Brain pericyte (primary cell): ENCODE measurements around the gene NEURL4.

Experiments used
- DNase-seq: peaks from one replicate; pipeline ENCODE4 v3.0.0-alpha.2; 2012; ENCODE audit warnings: low read depth, low spot score

NEURL4 gene

DNA sequence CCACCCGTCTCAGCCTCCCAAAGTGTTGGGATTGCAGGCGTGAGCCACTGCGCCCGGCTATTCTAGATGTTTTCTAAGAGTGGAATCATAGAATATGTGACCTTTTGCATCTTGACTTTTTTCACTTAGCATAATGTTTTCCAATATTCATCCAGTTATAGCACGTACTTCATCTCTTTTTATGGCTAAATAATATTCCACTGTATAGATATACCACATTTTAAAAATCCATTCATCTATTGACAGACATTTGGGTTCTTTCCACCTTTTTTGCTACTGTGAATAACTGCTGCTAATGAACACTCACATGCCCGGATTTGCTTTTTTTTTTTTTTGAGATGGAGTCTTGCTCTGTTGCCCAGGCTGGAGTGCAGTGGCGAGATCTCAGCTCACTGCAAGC is 25.0 kb downstream of the NEURL4 start:
- DNase-seq, result no peak

DNA sequence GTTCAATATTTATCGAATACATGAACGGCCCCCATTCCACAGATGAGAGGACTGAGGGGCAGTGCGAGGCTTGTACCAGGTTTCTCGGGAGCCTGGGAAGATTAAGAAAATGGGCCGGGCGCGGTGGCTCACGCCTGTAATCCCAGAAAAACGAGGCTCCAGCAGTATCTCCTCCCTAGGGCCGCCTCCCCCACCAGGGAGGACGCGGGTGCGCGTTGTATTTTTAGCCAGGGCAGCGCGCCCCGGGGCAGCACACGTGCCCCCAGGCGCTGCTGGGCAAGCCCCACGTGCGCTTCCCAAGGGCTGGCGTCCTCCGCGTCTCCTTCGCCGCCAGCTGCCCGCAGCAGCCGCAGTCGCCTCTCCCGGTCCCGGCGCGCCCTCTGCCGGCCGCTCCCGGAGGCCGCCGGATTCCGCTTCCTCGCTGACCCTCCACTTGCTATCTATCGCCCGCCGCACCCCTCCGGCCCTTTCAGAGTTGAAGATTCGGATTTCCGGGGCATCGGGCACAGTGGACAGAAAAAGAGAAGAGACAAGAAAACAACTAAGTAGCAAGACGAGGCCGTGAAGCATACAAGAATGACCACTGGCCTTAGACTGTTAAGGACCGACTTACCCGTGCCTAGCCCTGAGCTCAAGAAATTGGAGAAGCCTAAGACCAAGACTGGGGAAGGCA is 32.8 kb downstream of the NEURL4 start:
- DNase-seq, result no peak

- DNase-seq, result no peak
Measured at GRCh38 chr17:7295230-7296180, 33.6 kb downstream of the NEURL4 start.

DNA sequence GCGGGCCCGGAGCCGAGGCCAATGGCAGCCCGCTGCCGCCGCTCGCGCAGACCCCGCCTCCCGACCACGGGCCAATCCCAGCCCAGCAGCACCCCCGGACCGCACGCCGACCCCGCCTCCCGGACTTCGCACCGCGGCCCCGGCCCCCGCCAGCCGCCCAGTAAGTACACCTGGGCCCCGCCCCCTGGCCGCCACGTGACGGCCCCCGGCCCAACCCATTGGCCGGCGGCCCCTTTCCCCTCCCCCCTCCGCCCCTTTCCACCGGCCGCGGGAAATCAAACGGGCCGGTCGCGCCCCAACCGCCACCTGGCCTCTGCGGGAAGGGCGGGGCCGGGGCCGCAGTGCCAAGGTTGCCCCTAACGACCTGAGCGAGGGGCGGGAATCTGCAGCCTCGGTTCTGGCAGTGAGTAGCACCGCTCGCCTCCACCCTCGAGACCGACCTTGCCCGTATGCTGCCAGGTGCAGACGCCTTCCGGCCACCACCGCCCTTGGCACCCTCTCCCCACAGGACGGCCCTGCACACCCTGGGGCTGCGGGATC is 34.5 kb downstream of the NEURL4 start, which contains the start of gene YBX2:
YBX2 (minus strand) TSS at position 26 of the 540 bp plus-strand sequence. CDS start 139 bp downstream, outside the sequence.
- DNase-seq, result no peak

GRCh38 chr17:7293816-7294613 is 35.1 kb downstream of the NEURL4 start:
- no peak for DNase-seq

DNA sequence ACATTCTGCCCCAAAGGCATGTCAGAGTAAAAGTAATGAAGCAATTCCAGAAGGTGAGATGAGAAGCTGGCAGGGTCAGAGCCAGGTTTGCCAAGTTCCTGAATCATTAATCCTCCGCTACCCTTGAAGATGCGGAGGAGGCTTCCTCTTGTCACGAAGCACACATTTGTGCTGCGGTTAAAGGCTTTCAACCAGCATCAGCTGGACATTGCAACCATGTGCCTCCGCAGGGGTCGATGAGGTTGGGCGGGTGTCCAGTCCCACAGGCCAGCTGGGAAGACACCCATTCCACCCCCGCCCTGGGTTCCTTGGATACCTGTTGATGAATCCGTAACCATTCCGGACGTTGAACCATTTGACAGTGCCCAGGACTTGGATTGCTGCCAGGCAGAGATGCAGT is 36.0 kb downstream of the NEURL4 start:
- DNase-seq, result no peak

DNA sequence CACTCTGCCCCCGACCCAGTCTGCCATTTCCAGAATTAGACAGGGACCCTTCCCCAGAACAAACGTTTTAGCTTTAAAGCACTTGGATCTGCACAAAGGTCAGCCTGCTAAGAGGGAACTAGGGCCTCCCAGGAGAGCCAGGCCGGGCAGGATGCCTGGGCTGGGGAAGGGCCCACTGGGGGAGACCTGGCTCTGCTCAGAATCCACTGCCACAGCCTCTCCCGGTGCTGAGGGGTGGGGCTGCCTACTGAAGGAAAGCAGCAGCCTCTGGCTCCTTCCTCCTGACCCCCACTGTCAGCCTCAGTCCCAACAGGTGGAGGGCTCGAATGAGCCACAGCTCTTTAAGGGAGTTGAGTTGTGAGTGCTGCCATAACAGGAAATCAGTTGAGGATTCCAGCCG is 36.4 kb downstream of the NEURL4 start:
- DNase-seq, result no peak

- DNase-seq, result no peak
Measured at GRCh38 chr17:7292194-7292593, 36.9 kb downstream of the NEURL4 start.

GRCh38 chr17:7290685-7291084 is 38.5 kb downstream of the NEURL4 start:
- no peak for DNase-seq

GRCh38 chr17:7290166-7290565 is 39.0 kb downstream of the NEURL4 start:
- DNase-seq, result no peak

GRCh38 chr17:7289256-7290032 is 39.7 kb downstream of the NEURL4 start:
- no peak for DNase-seq

DNA sequence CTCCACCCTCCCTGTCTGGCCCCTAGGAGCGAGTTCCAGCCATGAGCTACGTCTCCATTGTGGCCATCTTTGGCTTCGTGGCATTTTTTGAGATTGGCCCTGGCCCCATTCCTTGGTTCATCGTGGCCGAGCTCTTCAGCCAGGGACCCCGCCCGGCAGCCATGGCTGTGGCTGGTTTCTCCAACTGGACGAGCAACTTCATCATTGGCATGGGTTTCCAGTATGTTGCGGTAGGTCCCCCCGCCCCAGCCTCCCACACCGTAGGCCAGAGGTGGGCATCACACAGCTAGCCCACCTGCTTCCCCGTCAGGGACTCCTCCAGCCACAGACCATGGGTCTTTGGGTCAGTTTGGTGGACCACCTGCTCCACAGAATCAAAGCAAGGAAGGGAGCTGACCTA is 43.5 kb downstream of the NEURL4 start:
- no peak for DNase-seq

DNA sequence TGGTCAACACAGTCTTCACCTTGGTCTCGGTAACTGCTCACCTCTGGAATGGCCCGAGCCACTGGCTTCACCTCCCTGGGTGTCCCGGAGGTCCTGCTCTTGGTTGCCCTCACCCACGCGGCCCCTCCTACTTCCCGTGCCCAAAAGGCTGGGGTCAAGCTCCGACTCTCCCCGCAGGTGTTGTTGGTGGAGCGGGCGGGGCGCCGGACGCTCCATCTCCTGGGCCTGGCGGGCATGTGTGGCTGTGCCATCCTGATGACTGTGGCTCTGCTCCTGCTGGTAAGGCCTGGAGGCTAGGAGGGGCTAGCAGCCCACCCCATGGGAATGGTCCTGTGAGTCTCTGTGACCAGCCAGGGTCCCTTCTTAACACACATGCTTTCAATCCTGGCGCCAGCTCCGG is 44.2 kb downstream of the NEURL4 start:
- DNase-seq, result no peak

GRCh38 chr17:7283471-7284216 is 45.5 kb downstream of the NEURL4 start:
- no peak for DNase-seq

- DNase-seq, result no peak
Measured at GRCh38 chr17:7282752-7283321, 46.3 kb downstream of the NEURL4 start.

DNA sequence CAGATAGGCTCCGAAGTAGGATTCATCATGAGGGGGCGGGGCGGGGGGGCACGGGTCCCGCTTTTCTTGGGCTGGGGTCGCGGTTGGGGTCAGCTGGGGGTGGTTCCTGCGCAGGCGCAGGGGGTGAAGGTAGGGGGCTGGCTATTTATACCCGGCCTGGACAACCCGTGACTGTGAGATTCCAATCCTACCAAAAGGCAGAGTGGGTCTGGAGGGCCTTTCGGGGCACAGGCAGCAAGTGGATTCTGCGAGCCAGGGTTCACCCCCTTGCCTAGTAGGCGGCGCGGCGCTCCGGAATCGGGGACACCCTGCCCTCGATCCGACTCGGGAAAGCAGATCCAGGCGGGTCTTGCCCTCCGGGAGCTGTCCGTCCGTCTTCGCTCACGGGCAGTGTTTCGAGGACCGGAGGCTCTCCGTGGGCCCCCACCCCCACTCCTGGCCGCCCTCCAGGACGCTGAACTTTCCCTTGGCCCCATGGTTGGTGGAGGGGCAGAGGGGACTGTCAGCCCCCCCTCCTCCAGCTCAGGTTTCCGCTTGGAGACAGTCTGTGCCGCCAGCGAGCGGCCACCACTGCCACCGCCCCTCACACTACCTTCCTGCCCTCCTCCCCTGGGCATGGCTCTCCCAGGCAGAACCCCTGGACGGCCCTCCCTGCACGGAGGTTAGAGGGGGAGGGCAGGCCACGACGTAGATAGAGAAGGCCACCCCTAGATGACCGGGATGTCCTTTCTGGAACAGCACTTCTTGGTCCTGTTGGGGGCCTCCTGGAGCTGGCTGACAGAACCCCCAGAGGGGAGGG is 47.0 kb downstream of the NEURL4 start:
- DNase-seq, result no peak

GRCh38 chr17:7281074-7281952 is 47.8 kb downstream of the NEURL4 start, which contains the start of gene SLC2A4:
SLC2A4 (plus strand) TSS chr17:7281718; CDS start chr17:7281935, 217 bp downstream.
- DNase-seq, result peak; percentile 66
